ENCODE data around the gene KANK4. TPM values are rescaled to one million over a fixed set of nuclear protein-coding genes. Genes with fewer than 3 reads are reported as not detected.

KANK4 gene
- total RNA-seq, 2 experiments from 2014 or later, result not detected

DNA sequence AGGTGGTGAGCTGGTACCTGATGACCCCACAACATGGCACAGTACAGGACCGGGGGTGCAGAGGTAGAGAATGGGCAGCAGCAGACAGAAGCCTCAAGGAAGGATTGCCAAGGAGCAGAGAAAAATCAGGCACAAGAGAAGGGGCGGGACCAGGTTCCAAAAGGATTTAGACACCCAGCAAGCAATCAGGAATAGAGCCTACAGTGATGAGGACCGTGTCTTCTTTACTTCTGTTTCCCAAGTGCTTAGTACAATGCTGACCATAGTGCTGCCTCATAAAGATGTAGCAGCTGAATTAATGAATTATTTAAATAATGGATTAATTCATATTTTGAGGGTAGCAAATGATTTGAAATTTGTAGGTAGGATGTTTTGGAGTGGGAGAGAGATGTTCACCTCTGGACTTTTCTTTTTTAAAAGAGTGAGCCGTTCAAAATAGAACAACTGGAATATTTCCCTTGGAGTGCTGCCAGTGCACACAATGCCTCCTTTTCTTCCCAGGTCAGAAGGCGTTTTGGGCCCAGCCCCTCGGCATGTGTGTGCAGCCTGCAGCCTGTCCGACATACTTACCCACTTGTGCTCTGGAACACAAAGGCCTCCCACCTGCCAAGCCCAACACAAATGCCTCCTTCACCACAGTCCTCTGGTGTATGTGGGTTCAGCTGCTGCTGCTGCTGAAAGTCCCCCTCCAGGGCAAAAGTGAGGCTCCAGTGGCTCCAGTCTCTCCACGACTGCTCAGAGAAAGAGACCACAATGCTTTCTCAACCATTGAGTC, 19.6 kb downstream of the KANK4 start:
- Histone ChIP-seq H3K36me3 (ENCODE audit: insufficient read depth, low read length) (no peaks in the 10 kb centered on the region), H2AFZ (ENCODE audit: low read length) (no peak overlapping the region), H3K9me2 (ENCODE audit: insufficient read depth, low read length) (no peaks in the 10 kb centered on the region), H3K9me3 (ENCODE audit: low read length) (no peaks in the 10 kb centered on the region), H3K4me3 (ENCODE audit: low read depth, low read length, poor library complexity, severe bottlenecking) (no peak overlapping the region), H3K79me2 (ENCODE audit: insufficient read depth, low read depth, low read length) (no peaks in the 10 kb centered on the region), H3K4me2 (ENCODE audit: low read length) (no peak overlapping the region), H3K27ac (ENCODE audit: low read depth, low read length, poor library complexity, severe bottlenecking) (no peak overlapping the region), H4K20me1 (ENCODE audit: insufficient read depth, low read length) (no peaks in the 10 kb centered on the region), H3K4me1 (ENCODE audit: insufficient read depth, low read length, poor library complexity, severe bottlenecking) (no peaks in the 10 kb centered on the region)
- ChIA-PET CTCF (ENCODE audit: unreplicated experiment) (no interaction called here), POLR2A (interaction anchor here (0.9 to 1.0 kb wide), 2 partner anchors 7 to 11 kb away, joined by 3 to 4 read pairs; no protein-coding TSS in a partner anchor)
- DNase-seq (ENCODE audit: low spot score), result no peak
- intact Hi-C loops (cut with micrococcal nuclease; ENCODE audit: unreplicated experiment), result loop anchor here (10.0 kb wide), 1 partner anchor 105 kb away; no protein-coding TSS in a partner anchor
- TF ChIP-seq, protein P1, sequence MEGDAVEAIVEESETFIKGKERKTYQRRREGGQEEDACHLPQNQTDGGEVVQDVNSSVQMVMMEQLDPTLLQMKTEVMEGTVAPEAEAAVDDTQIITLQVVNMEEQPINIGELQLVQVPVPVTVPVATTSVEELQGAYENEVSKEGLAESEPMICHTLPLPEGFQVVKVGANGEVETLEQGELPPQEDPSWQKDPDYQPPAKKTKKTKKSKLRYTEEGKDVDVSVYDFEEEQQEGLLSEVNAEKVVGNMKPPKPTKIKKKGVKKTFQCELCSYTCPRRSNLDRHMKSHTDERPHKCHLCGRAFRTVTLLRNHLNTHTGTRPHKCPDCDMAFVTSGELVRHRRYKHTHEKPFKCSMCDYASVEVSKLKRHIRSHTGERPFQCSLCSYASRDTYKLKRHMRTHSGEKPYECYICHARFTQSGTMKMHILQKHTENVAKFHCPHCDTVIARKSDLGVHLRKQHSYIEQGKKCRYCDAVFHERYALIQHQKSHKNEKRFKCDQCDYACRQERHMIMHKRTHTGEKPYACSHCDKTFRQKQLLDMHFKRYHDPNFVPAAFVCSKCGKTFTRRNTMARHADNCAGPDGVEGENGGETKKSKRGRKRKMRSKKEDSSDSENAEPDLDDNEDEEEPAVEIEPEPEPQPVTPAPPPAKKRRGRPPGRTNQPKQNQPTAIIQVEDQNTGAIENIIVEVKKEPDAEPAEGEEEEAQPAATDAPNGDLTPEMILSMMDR (conservative IDR thresholded peaks at IDR 0.05; ENCODE audit: low read length), result no peak
- TF ChIP-seq EZH2phosphoT487 (IDR thresholded peaks at IDR 0.05; ENCODE audit: borderline replicate concordance, low read depth, low read length), result no peak
- BruUV-seq (replicated peaks), result no TSS peak

DNA sequence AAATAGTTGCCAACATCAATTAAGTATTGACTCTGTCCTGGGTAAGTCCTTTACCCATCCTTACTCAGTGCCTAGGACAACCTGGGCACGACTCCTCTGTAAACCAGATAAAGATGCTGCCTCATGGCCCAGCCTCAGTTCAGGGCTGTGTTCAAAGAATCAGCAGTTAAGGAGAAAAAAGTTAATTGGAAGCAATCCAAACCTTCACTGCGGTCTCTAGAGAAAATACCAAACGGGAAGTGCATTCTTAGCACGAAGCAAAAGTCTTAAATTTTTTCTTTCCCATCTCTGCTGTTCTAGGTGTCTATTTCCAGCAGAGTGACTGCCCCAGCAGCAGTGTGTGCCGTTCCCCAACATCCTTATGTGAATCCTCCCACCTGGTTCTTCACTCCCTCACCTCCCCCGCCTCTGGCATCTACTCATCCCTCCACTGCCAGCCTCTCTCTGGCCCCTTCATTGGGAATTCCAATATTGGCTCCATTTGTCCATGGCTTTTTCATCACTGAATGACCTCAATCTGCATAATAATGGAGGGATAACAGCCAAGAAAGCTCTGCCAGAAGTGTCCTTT, 23.2 kb downstream of the KANK4 start:
- ChIA-PET POLR2A (no interaction called here), CTCF (ENCODE audit: unreplicated experiment) (no interaction called here)
- H3K9me3 ChIP-seq (ENCODE audit: low read length), result no peaks in the 10 kb centered on the region
- H3K27ac ChIP-seq (ENCODE audit: low read depth, low read length, poor library complexity, severe bottlenecking), result no peak overlapping the region
- no peak for TF ChIP-seq EZH2phosphoT487 (IDR thresholded peaks at IDR 0.05; ENCODE audit: borderline replicate concordance, low read depth, low read length)
- TF ChIP-seq, protein P1 (conservative IDR thresholded peaks at IDR 0.05; ENCODE audit: low read length), result no peak
- no peak overlapping the region for H3K4me2 ChIP-seq (ENCODE audit: low read length)
- H3K4me1 ChIP-seq (ENCODE audit: insufficient read depth, low read length, poor library complexity, severe bottlenecking), result no peaks in the 10 kb centered on the region
- no peak overlapping the region for H3K4me3 ChIP-seq (ENCODE audit: low read depth, low read length, poor library complexity, severe bottlenecking)
- intact Hi-C loops (cut with micrococcal nuclease; ENCODE audit: unreplicated experiment), result loop anchor here (10.0 kb wide), 1 partner anchor 109 kb away; no protein-coding TSS in a partner anchor
- H2AFZ ChIP-seq (ENCODE audit: low read length), result no peak overlapping the region
- no TSS peak for BruUV-seq (replicated peaks)
- no peaks in the 10 kb centered on the region for H3K9me2 ChIP-seq (ENCODE audit: insufficient read depth, low read length)
- no peaks in the 10 kb centered on the region for H4K20me1 ChIP-seq (ENCODE audit: insufficient read depth, low read length)
- H3K79me2 ChIP-seq (ENCODE audit: insufficient read depth, low read depth, low read length), result no peaks in the 10 kb centered on the region
- DNase-seq (ENCODE audit: low spot score), result no peak
- H3K36me3 ChIP-seq (ENCODE audit: insufficient read depth, low read length), result no peaks in the 10 kb centered on the region

DNA sequence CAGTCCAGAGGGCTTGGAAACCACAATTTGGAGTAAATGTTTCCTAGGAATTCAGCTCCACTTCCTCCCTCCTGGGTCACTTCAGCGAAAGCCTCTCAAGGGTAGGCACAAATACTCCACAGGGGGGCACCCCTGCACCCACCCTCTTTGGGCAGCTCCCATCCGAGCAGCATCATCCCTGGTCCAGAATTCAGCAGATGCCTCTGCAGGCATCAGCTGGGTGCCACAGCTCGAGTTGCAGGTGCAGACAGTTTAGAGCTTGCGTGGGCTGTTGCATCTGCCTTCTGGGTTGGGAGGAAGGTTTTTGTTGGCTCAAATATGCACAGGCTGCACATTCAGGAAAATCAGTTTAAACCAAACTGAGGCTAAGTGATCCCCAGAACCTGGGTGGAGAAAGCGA, 25.0 kb downstream of the KANK4 start:
- peak; percentile 9 for DNase-seq (ENCODE audit: low spot score)
- intact Hi-C loops (cut with micrococcal nuclease; ENCODE audit: unreplicated experiment), result loop anchor here (10.0 kb wide), 1 partner anchor 111 kb away; no protein-coding TSS in a partner anchor
- POLR2A ChIA-PET, result no interaction called here

More for the DNA sequence above, 25.0 kb downstream of the KANK4 start:
- BruUV-seq (replicated peaks), result no TSS peak
- H3K9me3 ChIP-seq (ENCODE audit: low read length), result no peaks in the 10 kb centered on the region
- no peak overlapping the region for H3K4me3 ChIP-seq (ENCODE audit: low read depth, low read length, poor library complexity, severe bottlenecking)
- no peaks in the 10 kb centered on the region for H3K9me2 ChIP-seq (ENCODE audit: insufficient read depth, low read length)
- no peak for TF ChIP-seq EZH2phosphoT487 (IDR thresholded peaks at IDR 0.05; ENCODE audit: borderline replicate concordance, low read depth, low read length)
- TF ChIP-seq, protein P1 (conservative IDR thresholded peaks at IDR 0.05; ENCODE audit: low read length), result peak; percentile 59
- H3K36me3 ChIP-seq (ENCODE audit: insufficient read depth, low read length), result no peaks in the 10 kb centered on the region
- H3K4me1 ChIP-seq (ENCODE audit: insufficient read depth, low read length, poor library complexity, severe bottlenecking), result no peaks in the 10 kb centered on the region
- no peak overlapping the region for H3K27ac ChIP-seq (ENCODE audit: low read depth, low read length, poor library complexity, severe bottlenecking)
- H3K4me2 ChIP-seq (ENCODE audit: low read length), result no peak overlapping the region
- CTCF ChIA-PET (ENCODE audit: unreplicated experiment), result no interaction called here
- no peak overlapping the region for H2AFZ ChIP-seq (ENCODE audit: low read length)
- no peaks in the 10 kb centered on the region for H3K79me2 ChIP-seq (ENCODE audit: insufficient read depth, low read depth, low read length)
- H4K20me1 ChIP-seq (ENCODE audit: insufficient read depth, low read length), result no peaks in the 10 kb centered on the region
